Epithelial cell of proximal tubule (primary cell): ENCODE data around the gene AGBL4. TPM values are rescaled to one million over a fixed set of nuclear protein-coding genes. Genes with fewer than 3 reads are reported as not detected.

Experiments used
- DNase-seq: peaks from one replicate; pipeline ENCODE4 v3.0.0-alpha.2; 2011; ENCODE audit warnings: low read depth
- H3K4me3 ChIP-seq: 2 replicates; pipeline ENCODE4 v1.5.1; 2011; ENCODE audit warnings: low read depth, mild to moderate bottlenecking, low read length
- CTCF ChIP-seq: conservative IDR thresholded peaks from 2 replicates; pipeline ENCODE4 v1.5.1; 2012; ENCODE audit warnings: low read depth, mild to moderate bottlenecking, low read length
- total RNA-seq: library from RNA; depleted of rRNA; stranded (reverse); fragments of >200 nt; gene quantifications from 2 replicates; pipeline ENCODE4 v1.2.3, GENCODE V29; 2015

Gene AGBL4
- total RNA-seq, 1 donor from 2014 or later: not detected

- no peak for TF ChIP-seq CTCF
- no peak overlapping the region for H3K4me3 ChIP-seq
- DNase-seq: no peak
These were observed 783.0 kb downstream of the AGBL4 start for GRCh38 chr1:49240709-49241221.

GRCh38 chr1:49234988-49235387 is 788.8 kb downstream of the AGBL4 start:
- no peak overlapping the region for H3K4me3 ChIP-seq
- no peak for DNase-seq
- TF ChIP-seq CTCF: no peak

- peak; percentile 61 for TF ChIP-seq CTCF
- no peak overlapping the region for H3K4me3 ChIP-seq
- DNase-seq: peak; percentile 86
These were observed 794.2 kb downstream of the AGBL4 start for GRCh38 chr1:49229555-49229954.

- peak; percentile 55 for DNase-seq
- no peak for TF ChIP-seq CTCF
- H3K4me3 ChIP-seq: no peak overlapping the region
These were observed 797.0 kb downstream of the AGBL4 start for GRCh38 chr1:49226758-49227157.

GRCh38 chr1:49225464-49225863 is 798.3 kb downstream of the AGBL4 start:
- TF ChIP-seq CTCF: no peak
- H3K4me3 ChIP-seq: no peak overlapping the region
- DNase-seq: peak; percentile 58

- no peak overlapping the region for H3K4me3 ChIP-seq
- no peak for DNase-seq
- no peak for TF ChIP-seq CTCF
These were observed 810.5 kb downstream of the AGBL4 start for GRCh38 chr1:49213301-49213700.

GRCh38 chr1:49208712-49209111 is 815.0 kb downstream of the AGBL4 start:
- H3K4me3 ChIP-seq: no peak overlapping the region
- no peak for TF ChIP-seq CTCF
- DNase-seq: no peak
